GM11168 (cell line): Measurements from ENCODE around the gene TIAM1.

ENCODE experiments used
- in situ Hi-C: fragments of 300-500 bp; cut with MboI; formaldehyde crosslinking; loops from one replicate; pipeline ENCODE4 v1.12.0; 2022; ENCODE audit warnings: low sequenced_read_pairs; ENCODE audit not compliant: unreplicated experiment

Gene TIAM1

DNA sequence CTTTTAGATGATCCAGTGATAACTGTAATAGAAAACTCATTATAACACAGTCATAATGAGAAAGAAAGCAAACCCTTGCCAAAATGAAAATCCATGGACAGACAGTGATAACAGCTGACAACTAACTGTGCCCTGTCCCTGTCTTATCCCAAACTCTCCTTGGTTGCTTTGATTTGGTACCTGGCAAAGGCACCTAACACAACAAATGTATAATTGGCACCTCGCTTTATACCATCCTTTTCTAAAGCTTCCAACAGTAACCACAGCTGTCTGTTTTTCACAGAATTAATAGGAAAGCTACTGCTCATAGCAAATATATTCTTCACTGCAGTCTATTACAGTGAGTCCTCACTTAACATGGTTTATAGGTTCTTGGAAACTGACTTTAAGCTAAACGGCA is 187.4 kb downstream of the TIAM1 start:
- in situ Hi-C loops = no loop called here

DNA sequence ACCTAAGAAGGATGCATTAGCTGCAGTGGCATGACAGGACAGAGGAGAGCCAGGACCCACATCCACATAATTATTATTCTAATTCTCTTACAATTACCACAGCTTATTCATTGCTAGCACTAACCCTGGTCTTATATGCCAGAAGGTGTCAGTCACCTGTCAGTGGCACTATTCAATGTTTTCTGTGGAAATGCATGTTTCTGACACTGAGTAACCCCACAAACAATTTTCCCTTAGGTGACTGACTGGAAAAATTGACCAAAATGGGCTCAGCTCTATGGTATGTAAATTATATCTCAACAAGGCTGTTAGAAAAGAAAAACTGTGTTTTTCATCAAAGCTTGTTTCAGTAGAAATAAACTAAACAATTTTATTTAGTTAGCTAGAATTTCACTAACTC is 187.9 kb downstream of the TIAM1 start:
- in situ Hi-C loops = no loop called here

DNA sequence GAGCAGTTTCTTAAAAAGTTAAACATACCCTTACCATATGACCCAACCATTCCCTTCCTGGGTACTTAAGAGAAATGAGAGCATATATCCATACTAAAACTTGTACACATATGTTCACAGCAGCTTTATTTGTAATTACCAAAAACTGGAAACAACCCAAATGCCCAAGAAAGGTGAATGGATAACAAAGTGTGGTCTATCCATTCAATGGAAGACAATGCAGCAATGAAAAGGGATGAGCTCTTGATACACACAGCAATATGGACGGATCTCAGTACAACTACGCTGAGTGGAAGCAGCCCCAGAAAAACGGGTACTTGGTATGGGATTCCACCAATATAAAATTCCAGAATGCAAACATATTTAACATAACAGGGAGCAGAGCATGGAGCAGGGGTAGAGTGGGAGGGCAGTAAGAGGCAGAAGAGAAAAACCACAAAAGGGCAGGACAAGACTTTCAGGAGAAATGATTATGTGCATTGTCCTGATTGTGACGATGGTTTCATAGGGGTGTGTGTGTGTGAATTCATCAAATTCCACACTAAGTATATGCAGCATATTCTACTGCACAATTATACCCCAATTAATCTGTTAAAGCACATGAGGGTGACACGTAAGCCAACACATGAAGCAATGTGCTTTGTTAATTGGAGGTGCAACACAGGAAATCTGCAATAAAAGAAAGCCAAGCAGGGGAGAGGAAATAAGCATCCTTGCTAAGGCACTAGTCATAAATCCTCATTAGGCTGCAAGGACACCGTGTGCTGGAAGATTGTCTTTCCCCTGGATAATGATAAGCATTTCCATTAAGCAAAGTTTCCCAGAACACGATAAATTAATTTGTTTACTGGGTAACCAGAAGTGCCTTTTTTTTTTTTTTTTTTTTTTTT is 192.7 kb downstream of the TIAM1 start:
- in situ Hi-C loops = no loop called here

DNA sequence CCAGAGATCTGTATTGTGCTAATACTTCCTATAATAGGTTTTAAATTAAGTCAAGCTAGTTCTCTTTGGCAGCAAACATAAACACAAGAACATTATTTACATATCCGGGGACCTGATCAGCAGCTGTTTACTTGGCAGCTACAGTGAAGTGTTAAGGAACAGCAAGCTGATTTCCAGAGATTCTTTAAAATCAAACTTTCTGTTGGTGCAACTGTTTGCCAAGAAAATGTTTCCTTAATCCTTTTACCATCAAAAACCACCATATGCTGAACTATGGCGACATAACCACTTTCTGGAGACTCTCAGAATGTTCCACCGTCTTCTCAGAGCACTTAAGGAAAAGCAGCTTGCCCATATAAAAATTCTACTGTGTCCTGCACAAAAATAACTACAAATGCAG is 198.8 kb downstream of the TIAM1 start:
- in situ Hi-C loops = no loop called here

DNA sequence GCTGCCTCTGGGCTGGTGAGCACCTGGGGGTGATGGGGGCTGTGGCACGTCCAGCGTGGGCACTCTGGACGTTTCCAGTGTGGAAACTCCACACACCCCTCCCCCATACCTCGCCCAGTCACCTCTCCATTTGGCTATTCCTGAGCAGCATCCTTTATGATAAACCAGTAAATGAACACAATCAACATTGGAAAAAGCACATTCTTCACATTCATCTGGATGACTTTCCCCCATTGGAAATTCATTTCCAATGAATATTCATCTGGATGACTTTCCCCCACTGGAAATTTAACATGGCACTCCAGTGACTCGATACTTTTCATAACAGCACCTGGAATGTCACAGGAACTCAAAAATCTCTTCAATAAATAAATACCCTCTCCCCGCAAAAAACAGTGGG is 201.0 kb downstream of the TIAM1 start:
- in situ Hi-C loops = no loop called here

DNA sequence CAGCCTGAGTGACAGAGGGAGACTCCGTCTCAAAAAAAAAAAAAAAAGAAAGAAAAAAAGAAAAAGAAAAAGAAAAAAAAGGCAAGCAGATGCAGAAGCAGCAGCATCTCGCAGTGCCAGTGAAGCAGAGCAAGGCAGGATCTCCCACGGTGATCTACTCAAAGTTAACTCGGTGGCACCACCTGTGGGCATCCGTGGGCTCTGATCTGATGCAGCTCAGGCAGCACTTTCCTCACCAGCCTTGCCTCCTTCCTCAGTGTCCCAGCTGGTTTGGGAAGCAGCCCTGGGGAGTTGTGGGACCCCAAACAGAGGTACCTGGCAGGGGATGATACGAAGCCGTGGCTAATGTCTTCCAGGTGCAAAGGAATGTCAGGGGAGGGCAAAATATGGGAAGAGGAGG is 201.5 kb downstream of the TIAM1 start:
- in situ Hi-C loops = no loop called here

DNA sequence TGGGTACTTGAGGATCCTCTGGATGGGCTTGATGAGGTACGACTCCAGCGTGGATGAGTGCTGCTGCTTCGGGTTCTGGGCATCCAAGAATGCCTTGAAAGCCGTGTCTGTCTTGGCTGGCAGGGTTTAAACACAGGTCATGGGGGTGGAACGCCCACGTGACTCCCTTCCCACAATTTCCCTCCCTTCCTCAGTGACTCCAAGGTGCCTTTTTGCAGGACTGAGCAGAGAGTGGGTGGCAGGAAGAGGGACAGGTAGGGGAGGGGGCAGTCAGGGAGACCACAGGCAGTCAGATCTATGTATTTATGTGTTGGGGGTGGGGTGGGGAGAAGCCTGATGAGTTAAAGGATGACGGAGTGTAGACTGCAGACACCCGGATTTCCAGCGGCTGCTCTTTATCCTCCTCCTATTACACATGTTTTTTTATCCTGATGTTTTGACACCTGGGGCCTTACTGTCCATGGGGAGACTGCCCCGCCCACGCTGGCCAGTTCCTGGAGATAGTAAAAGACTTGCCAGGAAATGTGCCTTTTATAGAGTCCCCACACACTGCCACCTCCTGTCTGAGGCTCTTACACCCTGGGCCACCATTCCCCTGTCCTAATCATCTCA is 202.6 kb downstream of the TIAM1 start:
- in situ Hi-C loops = no loop called here

DNA sequence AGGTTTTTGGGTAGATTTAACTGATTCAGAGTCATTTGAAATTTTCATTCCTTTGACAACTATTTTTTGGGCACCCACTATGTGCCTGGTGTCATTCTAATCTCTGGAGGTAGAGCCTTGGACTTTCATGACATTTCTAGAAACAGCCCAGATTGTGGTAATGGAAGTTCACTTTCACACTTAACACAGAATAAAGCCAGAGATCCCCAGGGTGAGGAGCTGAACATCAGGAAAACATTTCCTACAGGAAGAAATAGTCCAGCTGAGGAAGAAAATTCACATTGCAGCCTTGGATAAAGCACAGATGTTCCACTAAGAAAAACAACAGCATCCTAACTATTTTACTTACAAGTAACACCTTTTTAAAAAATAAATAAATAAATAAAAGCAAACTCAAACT is 203.4 kb downstream of the TIAM1 start:
- in situ Hi-C loops = no loop called here

DNA sequence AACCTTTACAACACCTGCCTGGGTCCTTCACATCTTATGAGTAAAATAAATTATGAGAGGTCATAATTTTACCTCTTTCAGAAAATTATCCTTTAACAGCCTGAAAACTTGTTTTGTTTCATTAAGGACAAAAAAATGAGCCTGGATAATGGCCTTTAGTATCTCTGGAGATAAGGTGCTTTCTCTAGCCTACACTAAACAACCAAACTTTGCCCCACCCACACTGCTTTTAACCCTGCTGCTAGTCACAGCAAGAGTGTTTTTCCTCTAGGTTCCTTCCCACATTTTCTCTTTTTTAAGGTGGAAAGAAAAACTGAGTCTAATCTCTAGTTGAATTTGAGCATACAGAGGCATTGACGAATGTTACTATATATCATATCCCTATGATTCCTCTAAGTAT is 204.0 kb downstream of the TIAM1 start:
- in situ Hi-C loops = no loop called here

DNA sequence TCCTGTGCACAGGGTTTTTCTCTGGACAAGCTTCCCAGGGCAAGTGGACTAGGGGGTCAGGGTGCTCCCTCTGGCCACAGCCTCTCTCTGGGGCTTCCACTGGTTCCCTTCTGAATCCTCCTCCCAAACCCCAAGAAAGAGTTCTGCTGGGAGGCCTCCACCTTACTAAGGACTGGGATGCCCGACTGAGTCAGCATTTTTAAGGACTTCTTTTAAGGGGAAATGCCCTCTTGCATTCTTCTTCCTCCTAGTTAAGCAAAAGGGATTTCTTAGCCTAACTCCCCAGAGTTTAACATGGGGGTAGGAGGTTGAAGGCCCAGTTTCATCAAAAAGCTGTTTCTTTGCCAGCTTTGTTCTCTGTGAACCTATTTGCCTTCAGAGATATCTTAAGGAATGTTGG is 206.1 kb downstream of the TIAM1 start:
- in situ Hi-C loops = no loop called here

DNA sequence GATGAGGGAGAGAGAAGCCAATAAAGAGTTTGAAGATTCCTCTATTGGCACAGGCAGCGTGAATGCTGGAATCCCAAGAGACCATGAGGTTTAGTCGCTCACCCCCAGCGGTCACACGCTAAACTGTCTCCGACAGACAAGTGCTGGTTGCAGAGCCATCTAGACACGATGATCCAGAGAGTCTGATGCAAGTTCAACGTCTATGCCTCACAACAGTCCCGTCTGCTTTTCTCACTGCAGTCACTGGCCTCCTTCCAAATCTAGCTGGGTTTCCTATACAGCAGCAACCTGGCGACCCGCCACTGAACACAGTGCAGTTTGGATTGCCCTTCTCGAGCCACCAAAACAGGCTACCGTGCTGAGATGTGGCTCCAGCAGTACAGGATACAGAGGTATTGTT is 207.2 kb downstream of the TIAM1 start:
- in situ Hi-C loops = no loop called here

DNA sequence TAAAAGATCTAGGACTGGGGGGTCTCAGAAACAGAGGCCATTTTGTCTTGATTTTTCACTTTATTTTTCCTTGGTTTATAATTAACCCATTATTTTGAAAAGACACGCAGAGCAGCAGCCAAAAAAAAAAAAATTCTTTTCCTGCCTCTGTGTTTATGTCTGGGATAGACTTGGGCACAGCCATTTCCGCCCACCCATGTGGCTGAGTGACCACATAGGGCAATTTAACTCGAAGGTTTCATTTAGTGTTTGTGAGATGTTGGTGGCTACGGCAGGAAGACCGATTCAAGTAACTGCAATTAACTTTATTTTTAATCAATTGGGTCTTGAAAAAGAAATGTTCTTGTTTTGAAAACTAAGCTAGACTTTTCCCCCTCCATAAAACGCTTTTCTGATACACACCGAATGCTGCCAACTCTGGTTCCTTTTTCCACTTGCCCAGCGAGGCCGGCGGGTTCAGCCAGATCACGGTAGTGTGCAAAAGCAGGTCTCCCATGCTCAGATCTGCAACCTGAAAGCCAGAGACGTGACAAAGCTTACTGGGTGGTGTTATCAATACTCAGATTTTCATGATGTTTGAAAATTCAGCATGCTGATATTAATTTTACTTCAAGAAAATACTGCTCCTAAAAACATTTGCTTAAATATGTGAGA is 208.4 kb downstream of the TIAM1 start:
- in situ Hi-C loops = no loop called here

DNA sequence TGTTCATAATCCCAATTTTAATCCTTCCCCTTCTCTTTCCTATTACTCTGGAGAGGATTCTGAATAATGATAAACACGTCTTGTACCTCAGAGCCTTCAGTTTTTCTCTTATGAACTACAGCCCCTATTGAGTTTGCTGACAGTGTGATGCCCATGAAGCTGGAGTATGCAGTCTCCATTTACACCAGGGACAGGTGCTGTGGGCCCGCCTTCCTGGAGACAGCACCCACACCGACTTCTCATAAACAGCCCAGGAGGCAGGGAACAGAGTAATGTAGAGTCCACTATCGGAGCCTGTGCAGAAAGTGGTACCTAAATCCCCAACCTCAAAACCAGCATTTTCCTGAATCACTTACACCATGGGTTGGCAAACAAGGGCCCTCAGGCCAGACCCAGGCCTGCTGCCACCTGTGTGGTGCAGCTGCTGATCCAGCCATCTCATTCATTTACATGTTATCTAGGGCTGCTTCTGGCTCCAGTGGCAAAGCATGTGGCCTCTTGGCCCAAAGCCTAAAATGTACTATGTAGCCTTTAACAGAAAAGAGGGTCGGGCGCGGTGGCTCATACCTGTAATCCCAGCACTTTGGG is 210.7 kb downstream of the TIAM1 start:
- in situ Hi-C loops = no loop called here

DNA sequence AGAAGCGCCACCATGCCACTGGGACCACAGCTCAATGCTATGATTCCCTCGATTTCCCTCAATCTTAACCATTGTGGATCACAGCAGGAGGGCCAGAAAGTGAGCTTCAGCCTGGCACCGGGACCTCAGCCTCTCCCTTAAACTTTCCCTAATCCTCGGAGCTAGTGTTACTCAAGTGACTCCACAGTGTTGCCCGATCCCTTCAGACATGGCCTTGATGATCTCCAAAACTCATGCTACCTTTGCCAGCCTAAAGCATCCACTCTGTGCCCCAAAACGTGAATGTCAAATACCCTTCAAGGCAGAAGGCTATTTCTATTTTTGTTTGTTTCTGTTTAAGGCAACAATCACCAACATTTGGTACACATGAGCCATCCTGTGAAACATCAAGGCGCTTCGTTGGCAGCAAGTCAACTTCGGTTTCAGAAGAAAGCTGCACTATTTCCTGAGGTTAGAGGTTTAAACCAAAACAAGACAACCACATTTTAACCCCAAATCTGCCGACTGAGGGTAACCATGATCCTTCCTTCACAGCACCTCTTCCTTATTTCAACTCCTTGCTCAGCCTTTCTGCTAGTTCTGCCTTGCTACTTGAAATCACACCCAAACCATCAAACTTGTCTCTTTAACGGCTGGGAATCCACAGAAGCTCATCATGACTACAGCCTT is 211.4 kb downstream of the TIAM1 start:
- in situ Hi-C loops = no loop called here

DNA sequence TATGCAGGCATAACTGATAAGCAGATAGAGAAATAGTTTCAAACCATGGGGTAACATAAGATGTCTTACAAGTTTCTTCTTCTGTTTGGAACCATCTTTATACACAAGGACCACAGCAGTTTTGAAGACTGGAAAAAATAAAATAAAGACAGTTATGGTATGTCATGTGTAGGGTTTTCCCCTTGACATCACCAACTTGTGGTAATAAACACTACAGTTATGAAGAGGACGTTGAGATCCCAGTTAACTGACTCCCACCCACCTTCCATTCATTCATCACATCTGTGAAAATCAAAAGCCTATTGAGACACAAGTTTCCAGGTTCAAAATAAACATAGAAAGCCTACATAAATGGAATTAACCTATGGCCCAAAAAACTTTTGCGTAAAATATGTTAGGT is 213.2 kb downstream of the TIAM1 start:
- in situ Hi-C loops = no loop called here

DNA sequence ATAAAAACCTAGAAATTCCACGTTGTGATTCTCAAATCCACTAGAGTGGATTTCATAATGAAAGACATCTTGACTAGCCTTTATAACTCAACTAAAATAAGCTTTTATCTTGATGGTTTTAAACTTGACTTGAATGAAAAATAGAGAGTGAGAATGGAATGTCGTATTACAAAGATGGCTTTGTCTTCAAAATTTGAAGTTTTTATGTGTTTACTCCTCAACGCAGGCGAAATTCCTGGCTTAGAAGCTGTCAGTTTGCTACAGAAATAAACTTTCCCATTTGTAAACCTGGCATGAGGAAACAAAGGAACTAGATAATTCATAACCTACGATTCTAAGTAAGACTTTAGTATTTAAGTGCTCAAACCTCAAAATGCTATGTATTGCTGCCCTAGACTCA is 215.8 kb downstream of the TIAM1 start:
- in situ Hi-C loops = no loop called here

DNA sequence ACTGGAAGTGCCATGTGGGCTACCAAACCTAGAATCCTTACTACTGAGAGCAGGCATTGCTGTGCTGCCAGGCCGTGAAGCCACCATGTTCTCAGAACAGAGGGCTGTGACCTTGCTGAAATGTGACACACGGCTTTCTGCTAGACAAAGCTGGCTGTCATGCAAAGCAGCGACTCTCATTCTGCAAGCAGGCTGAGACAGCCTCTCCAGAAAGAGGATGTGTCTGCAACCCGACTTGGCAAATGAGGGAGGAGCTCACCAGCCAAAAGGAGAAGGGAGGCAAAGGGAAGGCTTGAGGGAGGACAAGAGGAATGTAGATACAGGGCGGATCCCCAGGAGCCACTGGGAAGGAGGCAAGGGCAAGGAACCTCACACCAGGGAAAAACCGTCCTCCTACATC is 220.1 kb downstream of the TIAM1 start:
- in situ Hi-C loops = no loop called here

DNA sequence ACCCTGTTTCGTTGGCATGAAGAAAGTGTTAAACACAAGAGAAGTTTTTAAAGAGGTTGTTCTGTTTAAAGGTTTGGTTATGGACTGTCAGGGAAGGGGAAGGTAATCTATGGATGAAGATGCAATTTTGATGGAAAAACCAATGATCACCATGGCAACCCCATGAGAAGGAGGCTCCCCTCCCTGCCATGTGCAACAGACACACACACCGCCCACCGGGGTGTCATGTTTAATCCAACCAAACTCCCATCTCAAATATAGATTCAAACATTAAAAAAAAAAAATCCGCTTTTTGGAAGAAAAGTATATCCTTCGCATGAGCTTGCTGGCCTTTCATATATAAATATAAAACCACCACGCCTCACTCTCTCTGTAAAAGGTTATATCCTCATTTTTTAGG is 224.9 kb downstream of the TIAM1 start:
- in situ Hi-C loops = no loop called here

DNA sequence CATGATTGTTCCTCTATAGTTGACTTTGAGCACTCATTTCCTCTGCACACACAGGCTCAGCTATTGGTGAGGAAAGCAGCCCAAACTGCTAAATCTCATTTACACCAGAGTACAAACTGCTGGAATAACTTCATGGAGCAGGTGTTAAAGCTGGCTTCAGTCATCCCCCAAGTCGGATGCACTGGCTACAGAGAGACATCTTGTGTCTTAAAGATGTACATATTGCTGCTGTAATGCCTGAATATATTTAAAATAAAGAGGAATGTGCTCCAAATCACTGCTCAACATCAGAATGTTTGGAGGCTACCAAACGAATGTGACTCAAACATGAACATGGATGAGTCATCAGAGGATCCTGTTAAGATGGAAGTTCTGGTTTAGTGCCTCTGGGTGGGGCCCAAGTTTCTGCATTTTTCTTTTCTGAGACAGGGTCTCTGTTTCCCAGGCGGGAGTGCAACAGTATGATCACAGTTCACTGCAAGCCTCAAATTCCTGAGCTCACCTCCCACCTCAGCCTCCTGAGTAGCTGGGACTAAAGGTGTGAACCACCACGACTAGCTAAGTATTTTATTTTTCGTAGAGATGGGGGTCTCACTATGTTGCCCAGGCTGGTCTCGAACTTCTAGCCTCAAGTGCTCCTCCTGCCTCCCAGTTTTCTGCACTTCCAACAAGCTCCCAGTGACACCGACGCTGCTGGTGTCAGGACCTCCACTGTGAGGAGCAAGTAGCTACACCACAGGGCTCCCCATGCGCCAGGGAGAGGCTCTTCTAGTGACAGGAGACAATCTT is 226.7 kb downstream of the TIAM1 start:
- in situ Hi-C loops = no loop called here

DNA sequence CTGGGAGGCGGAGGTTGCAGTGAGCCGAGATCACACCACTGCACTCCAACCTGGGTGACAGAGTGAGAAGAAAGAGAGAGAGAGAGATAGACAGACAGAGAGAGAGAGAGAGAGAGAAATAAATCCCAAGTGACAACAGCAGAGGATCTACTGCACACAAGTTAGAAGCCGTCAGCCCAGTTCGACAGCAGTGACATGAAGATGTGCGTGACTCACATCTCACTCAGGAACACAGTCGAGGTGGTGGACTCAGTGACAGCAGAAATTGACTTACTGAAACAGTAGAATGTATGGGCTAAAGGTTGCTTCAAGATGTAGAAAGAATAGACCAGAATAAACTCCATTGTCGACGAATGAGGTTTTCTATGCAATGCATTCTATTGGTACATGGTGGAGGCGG is 228.8 kb downstream of the TIAM1 start:
- in situ Hi-C loops = no loop called here
